Hepatocyte (in vitro differentiated cells): ENCODE results near the gene DNAJC5G.

Source experiments
- EZH2 ChIP-seq: fragments of 200-600 bp; sonication (generic); IDR thresholded peaks from 2 replicates; pipeline ENCODE4 v1.6.1; 2016; ENCODE audit warnings: antibody characterized with exemption, mild to moderate bottlenecking, borderline replicate concordance
- EZH2phosphoT487 ChIP-seq: fragments of 200-600 bp; sonication (generic); IDR thresholded peaks from one replicate; pipeline ENCODE4 v1.6.1; 2018; ENCODE audit warnings: antibody characterized with exemption, mild to moderate bottlenecking, low read depth, moderate library complexity; ENCODE audit not compliant: unreplicated experiment, severe bottlenecking
- TF ChIP-seq, protein P1 (sequence below): fragments of 200-600 bp; sonication (generic); IDR thresholded peaks from 2 replicates; pipeline ENCODE4 v1.5.1; 2016; ENCODE audit warnings: antibody characterized with exemption, mild to moderate bottlenecking; ENCODE audit not compliant: poor library complexity

DNA sequence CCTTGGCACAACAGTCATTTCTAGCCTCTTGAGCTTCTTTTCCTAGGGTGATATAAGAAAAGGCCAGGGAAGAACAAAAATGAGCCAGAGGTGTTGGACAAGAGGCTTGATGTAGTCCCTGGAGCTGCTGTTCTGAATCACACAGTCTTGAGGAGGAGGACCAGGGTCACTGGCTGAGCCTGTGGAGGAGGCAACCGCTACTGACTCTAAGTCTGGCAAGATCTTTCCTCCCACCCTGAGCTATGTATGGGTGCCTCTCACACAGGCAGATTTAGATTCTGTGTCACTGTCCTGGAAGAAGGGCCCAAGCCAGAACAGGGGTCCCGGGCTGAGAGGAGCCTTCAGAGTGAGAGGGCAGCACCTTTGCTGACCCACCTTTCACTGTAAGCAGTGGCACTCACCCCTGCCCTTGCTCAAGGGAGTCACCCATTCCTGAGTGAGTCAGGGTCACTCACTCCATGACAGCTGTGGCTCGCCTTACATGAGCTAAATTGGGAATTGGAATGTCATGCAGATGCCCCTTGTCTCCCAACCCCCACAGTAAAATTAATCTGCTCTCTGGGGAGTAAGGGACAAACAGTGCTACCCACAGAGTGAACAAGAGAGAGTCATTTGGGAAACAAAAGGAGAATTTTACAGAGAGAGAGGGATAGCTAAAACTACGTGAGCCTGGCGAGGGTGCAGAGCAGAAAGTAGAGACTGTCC lies 6.8 kb downstream of the DNAJC5G start, which contains the start of gene TRIM54:
- TF ChIP-seq EZH2 (no peak), EZH2phosphoT487 (no peak)
- TF ChIP-seq, protein P1, sequence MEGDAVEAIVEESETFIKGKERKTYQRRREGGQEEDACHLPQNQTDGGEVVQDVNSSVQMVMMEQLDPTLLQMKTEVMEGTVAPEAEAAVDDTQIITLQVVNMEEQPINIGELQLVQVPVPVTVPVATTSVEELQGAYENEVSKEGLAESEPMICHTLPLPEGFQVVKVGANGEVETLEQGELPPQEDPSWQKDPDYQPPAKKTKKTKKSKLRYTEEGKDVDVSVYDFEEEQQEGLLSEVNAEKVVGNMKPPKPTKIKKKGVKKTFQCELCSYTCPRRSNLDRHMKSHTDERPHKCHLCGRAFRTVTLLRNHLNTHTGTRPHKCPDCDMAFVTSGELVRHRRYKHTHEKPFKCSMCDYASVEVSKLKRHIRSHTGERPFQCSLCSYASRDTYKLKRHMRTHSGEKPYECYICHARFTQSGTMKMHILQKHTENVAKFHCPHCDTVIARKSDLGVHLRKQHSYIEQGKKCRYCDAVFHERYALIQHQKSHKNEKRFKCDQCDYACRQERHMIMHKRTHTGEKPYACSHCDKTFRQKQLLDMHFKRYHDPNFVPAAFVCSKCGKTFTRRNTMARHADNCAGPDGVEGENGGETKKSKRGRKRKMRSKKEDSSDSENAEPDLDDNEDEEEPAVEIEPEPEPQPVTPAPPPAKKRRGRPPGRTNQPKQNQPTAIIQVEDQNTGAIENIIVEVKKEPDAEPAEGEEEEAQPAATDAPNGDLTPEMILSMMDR: no peak
